Measurements from ENCODE around the gene SLC25A6. TPM values are rescaled to one million over a fixed set of nuclear protein-coding genes. Genes with fewer than 3 reads are reported as not detected.

Gene SLC25A6
- 10 to 100 TPM; 44.3 to 87.8 (median 57.0) TPM for total RNA-seq
- long read RNA-seq, transcript SLC25A6-201 (4 exons, 2,062 nt): major isoform, 51 of 53 reads
- long read RNA-seq, partial matches to known transcripts: 2 of 53 reads
- long read RNA-seq, other reads (novel, unspliced or antisense): 0 of 53 reads

DNA sequence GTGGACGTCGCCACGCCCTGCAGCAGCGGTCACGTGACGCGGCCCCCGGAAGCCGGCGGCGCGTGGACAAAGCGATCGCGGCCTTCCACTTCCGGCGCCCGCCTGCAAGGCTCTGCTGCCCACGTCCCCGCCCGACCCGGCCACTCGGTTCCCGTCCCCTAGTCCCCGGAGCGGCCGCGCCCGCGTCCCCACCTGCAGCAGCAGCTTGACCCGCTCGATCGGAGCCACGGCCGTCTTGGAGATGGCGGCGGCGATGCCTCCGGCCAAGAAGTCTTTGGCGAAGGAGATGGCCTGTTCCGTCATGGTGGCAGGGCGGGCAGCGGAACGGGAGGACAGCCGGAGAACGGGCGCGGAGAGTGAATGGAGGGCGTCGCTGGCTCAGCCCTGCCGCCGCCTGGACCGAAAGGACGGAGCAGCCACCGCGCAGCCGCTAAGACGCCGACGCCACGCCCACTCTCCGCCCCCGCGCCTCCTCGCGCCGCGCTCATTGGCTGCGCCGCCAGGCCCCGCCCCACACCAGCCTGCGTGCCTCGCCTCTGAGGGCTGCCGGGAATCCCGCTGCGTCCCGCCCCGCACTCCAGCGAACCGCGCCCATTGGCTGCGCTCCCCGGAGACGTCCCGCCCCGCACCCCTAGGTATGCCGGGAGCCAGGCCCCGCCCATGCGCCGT, at the start of gene SLC25A6:
Gene SLC25A6 (minus strand): TSS at position 407 of the 669 bp plus-strand sequence. CDS start 104 bp downstream, at position 303.
- intact Hi-C loops (cut with DNase I): no loop called here
- Histone ChIP-seq H3K27me3 (no peaks in the 10 kb centered on the region), H3K27ac (peak within 1 kb of the TSS; percentile 92 to 96 (median 95)), H3K4me1 (peaks cover 0 to 28% (median 10%) of the 10 kb centered on the region in 4 donors), H3K36me3 (peaks cover 9 to 38% (median 27%) of the 10 kb centered on the region in 4 donors), H3K4me3 (peak within 1 kb of the TSS; percentile 97 to 100 (median 99)), H3K9me3 (no peaks in the 10 kb centered on the region)
- WGBS (ENCODE audit: insufficient coverage, low coverage, low lambda C conversion rate, missing lambda C conversion rate): 0% methylated on average over 1 of the region's 90 CpGs
- TF ChIP-seq POLR2A (IDR thresholded peaks at IDR 0.05): peak; percentile 95
- TF ChIP-seq, protein P1, sequence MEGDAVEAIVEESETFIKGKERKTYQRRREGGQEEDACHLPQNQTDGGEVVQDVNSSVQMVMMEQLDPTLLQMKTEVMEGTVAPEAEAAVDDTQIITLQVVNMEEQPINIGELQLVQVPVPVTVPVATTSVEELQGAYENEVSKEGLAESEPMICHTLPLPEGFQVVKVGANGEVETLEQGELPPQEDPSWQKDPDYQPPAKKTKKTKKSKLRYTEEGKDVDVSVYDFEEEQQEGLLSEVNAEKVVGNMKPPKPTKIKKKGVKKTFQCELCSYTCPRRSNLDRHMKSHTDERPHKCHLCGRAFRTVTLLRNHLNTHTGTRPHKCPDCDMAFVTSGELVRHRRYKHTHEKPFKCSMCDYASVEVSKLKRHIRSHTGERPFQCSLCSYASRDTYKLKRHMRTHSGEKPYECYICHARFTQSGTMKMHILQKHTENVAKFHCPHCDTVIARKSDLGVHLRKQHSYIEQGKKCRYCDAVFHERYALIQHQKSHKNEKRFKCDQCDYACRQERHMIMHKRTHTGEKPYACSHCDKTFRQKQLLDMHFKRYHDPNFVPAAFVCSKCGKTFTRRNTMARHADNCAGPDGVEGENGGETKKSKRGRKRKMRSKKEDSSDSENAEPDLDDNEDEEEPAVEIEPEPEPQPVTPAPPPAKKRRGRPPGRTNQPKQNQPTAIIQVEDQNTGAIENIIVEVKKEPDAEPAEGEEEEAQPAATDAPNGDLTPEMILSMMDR (IDR thresholded peaks at IDR 0.05): peak in 3 of 4 donors; percentile 7 to 29 (median 28)
- DNase-seq (peak; percentile 99 to 100 (median 100)), ATAC-seq (peak; percentile 92 to 97 (median 94))

DNA sequence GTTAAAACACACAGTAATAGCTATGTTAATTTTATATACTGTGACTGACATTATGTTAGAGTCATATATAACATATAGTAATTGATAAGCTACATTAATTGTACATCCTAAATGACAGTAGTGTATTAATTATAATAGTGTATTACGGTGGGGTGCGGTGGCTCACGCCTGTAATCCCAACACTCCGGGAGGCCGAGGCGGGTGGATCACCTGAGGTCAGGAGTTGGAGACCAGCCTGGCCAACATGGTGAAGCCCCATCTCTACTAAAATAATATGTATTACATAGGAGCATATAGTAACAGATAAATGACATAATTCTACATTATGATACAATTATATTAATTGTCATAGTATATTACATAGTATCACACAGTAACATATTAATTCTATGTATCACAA, 48.6 kb upstream of the SLC25A6 start:
- ATAC-seq (no peak), DNase-seq (peak in 2 of 3 donors; percentile 8 to 20)
- intact Hi-C loops (cut with DNase I): no loop called here
- H3K4me3 ChIP-seq: no peak overlapping the region
- peak overlapping the region in 1 of 3 donors; percentile 24 for H3K27ac ChIP-seq
- H3K4me1 ChIP-seq: peaks cover 0 to 5% (median 2%) of the 10 kb centered on the region in 4 donors
- 97% methylated on average over 6 of the region's 6 CpGs for WGBS (ENCODE audit: insufficient coverage, low coverage, low lambda C conversion rate, missing lambda C conversion rate)
- H3K9me3 ChIP-seq: no peaks in the 10 kb centered on the region
- H3K27me3 ChIP-seq: no peaks in the 10 kb centered on the region
- TF ChIP-seq, protein P1 (IDR thresholded peaks at IDR 0.05): no peak
- no peak for TF ChIP-seq POLR2A (IDR thresholded peaks at IDR 0.05)
- H3K36me3 ChIP-seq: peaks cover 0 to 2% (median 0%) of the 10 kb centered on the region in 4 donors

DNA sequence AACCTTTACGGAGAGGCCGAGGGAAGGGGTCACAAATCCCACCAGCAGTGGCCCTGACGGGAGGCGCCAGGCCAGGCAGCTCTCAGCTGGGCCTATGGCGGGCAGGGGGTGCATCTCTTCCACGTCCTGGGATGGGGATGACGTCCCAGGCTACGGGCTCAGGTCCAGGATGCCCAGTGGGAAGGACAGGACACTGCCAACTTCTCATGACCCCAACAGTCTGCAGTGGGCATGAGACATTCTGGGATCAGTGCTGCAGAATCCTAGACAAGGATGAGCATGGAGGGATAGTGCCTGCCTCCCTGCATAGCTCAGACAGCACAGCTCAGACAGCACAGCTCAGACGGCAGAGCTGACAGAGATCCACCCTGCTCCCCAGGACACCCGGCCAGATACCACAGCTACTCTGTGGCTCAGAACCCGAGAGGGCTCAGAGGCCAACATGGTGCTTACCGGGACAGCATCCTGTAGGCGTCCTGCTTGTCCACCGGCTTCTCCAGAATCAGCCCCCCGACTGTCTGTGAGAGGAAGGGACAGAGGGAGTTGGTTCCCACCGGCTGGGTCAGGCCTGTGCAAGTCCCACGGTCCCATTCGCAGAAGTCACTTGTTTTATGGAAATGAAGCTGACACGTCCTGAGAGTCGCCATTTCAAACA, 43.5 kb upstream of the SLC25A6 start:
- TF ChIP-seq POLR2A (IDR thresholded peaks at IDR 0.05): no peak
- TF ChIP-seq, protein P1 (IDR thresholded peaks at IDR 0.05): no peak
- Histone ChIP-seq H3K4me3 (no peak overlapping the region), H3K27ac (no peak overlapping the region), H3K27me3 (no peaks in the 10 kb centered on the region), H3K9me3 (no peaks in the 10 kb centered on the region), H3K36me3 (peaks cover 0 to 2% (median 0%) of the 10 kb centered on the region in 4 donors), H3K4me1 (peaks cover 0 to 5% (median 2%) of the 10 kb centered on the region in 4 donors)
- intact Hi-C loops (cut with DNase I): no loop called here
- ATAC-seq (no peak), DNase-seq (peak in 1 of 3 donors; percentile 52)
- 84% methylated on average over 5 of the region's 20 CpGs for WGBS (ENCODE audit: insufficient coverage, low coverage, low lambda C conversion rate, missing lambda C conversion rate)

DNA sequence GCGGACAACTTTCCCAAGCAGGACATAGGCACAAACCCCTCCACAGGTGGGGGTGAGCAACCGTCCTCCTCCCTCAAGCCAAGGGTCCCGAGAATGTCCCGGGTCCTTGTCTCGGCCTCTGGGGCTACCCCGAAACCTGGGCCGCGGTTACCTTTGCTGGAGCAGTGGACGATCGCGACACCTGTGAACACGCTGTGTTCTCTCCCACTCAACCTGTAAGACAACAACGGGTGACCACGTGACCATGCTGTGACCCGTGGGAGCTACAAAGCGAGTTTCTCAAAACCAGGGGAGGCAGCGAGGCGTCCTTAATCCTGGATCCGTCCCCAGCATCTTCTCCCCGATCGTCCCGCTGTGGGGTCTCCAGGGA, 42.9 kb upstream of the SLC25A6 start:
- peaks cover 0 to 5% (median 2%) of the 10 kb centered on the region in 4 donors for H3K4me1 ChIP-seq
- DNase-seq (no peak), ATAC-seq (no peak)
- intact Hi-C loops (cut with DNase I): no loop called here
- no peak overlapping the region for H3K27ac ChIP-seq
- no peaks in the 10 kb centered on the region for H3K9me3 ChIP-seq
- peaks cover 0 to 2% (median 0%) of the 10 kb centered on the region in 4 donors for H3K36me3 ChIP-seq
- no peaks in the 10 kb centered on the region for H3K27me3 ChIP-seq
- TF ChIP-seq, protein P1 (IDR thresholded peaks at IDR 0.05): no peak
- no peak for TF ChIP-seq POLR2A (IDR thresholded peaks at IDR 0.05)
- WGBS (ENCODE audit: insufficient coverage, low coverage, low lambda C conversion rate, missing lambda C conversion rate): 91% methylated on average over 15 of the region's 22 CpGs
- no peak overlapping the region for H3K4me3 ChIP-seq

Measured in right lobe of liver (tissue), 6 donors.